ENCODE measurements around the gene ZCCHC7. TPM values are rescaled to one million over a fixed set of nuclear protein-coding genes. Genes with fewer than 3 reads are reported as not detected.

The ZCCHC7 gene
- total and polyA plus RNA-seq, 10 of the 15 experiments (the other 5 are each of a cell fraction or from before 2014, with no cell fraction given): 42.9 to 178 (median 53.3) TPM

DNA sequence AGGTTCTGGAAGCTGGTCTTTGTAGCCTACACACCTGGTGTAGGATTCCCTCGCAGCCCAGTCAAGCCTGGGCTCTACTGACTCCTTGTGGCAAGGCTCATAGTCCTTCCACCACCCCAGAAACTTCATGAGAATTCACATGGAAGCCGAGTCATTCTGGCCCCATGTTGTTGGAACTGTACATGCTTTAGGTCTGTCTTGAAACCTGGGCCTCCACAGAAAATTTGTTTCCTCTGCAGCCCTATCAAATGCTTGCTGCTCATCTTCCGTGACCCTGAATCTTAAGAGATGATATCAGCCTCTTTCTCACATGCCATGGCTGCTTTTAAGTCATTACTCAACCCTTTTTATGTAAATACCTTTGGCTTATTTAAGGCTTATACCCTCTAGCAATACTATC is 188.8 kb downstream of the ZCCHC7 start (continued):
- TF ChIP-seq, protein P1, sequence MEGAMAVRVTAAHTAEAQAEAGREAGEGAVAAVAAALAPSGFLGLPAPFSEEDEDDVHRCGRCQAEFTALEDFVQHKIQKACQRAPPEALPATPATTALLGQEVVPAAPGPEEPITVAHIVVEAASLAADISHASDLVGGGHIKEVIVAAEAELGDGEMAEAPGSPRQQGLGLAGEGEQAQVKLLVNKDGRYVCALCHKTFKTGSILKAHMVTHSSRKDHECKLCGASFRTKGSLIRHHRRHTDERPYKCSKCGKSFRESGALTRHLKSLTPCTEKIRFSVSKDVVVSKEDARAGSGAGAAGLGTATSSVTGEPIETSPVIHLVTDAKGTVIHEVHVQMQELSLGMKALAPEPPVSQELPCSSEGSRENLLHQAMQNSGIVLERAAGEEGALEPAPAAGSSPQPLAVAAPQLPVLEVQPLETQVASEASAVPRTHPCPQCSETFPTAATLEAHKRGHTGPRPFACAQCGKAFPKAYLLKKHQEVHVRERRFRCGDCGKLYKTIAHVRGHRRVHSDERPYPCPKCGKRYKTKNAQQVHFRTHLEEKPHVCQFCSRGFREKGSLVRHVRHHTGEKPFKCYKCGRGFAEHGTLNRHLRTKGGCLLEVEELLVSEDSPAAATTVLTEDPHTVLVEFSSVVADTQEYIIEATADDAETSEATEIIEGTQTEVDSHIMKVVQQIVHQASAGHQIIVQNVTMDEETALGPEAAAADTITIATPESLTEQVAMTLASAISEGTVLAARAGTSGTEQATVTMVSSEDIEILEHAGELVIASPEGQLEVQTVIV (IDR thresholded peaks at IDR 0.05; ENCODE audit: borderline replicate concordance, partially characterized antibody): no peak
- TF ChIP-seq YY1 (IDR thresholded peaks at IDR 0.05; ENCODE audit: low read depth, low read length) (peak; percentile 62; the same call in 1 of the 2 replicates), CEBPB (IDR thresholded peaks at IDR 0.05; ENCODE audit: borderline replicate concordance in 1 of 2, low read depth in 2 of 2, low read length in 2 of 2) (no peak), CHD1 (IDR thresholded peaks at IDR 0.05; ENCODE audit: low read depth, low read length) (no peak), ZNF274 (IDR thresholded peaks at IDR 0.05; ENCODE audit: insufficient read depth, insufficient read length) (no peak), KDM1A (IDR thresholded peaks at IDR 0.05; ENCODE audit: borderline replicate concordance) (no peak), ZNF207 (IDR thresholded peaks at IDR 0.05; ENCODE audit: borderline replicate concordance) (no peak), ETV6 (conservative IDR thresholded peaks at IDR 0.05 in 1 of 2, IDR thresholded peaks at IDR 0.05 in 1 of 2; ENCODE audit: borderline replicate concordance in 1 of 2, low read depth in 1 of 2) (0 out of 4 replicates have a peak, but pooled peaks of 1 of the 2 experiments have one; percentile 26), ZBED1 (IDR thresholded peaks at IDR 0.05; ENCODE audit: borderline replicate concordance) (peak; percentile 37; the same call in 1 of the 2 replicates), SP1 (IDR thresholded peaks at IDR 0.05; ENCODE audit: low read depth, low read length) (no peak), KLF5 (IDR thresholded peaks at IDR 0.05; ENCODE audit: partially characterized antibody) (no peak), ESRRA (IDR thresholded peaks at IDR 0.05; ENCODE audit: low read length) (no peak), RFX5 (IDR thresholded peaks at IDR 0.05; ENCODE audit: low read depth, low read length) (no peak), POLR2AphosphoS2 (IDR thresholded peaks at IDR 0.05; ENCODE audit: low read depth, low read length) (no peak), IRF4 (IDR thresholded peaks at IDR 0.05; ENCODE audit: low read depth, low read length) (no peak), GATAD2B (conservative IDR thresholded peaks at IDR 0.05; ENCODE audit: low read depth) (no peak), SUPT20H (IDR thresholded peaks at IDR 0.05; ENCODE audit: borderline replicate concordance, control insufficient read depth, low read depth, low read length) (no peak)
- TF ChIP-seq, protein P2, sequence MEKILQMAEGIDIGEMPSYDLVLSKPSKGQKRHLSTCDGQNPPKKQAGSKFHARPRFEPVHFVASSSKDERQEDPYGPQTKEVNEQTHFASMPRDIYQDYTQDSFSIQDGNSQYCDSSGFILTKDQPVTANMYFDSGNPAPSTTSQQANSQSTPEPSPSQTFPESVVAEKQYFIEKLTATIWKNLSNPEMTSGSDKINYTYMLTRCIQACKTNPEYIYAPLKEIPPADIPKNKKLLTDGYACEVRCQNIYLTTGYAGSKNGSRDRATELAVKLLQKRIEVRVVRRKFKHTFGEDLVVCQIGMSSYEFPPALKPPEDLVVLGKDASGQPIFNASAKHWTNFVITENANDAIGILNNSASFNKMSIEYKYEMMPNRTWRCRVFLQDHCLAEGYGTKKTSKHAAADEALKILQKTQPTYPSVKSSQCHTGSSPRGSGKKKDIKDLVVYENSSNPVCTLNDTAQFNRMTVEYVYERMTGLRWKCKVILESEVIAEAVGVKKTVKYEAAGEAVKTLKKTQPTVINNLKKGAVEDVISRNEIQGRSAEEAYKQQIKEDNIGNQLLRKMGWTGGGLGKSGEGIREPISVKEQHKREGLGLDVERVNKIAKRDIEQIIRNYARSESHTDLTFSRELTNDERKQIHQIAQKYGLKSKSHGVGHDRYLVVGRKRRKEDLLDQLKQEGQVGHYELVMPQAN (conservative IDR thresholded peaks at IDR 0.05): no peak
- TF ChIP-seq, protein P3, sequence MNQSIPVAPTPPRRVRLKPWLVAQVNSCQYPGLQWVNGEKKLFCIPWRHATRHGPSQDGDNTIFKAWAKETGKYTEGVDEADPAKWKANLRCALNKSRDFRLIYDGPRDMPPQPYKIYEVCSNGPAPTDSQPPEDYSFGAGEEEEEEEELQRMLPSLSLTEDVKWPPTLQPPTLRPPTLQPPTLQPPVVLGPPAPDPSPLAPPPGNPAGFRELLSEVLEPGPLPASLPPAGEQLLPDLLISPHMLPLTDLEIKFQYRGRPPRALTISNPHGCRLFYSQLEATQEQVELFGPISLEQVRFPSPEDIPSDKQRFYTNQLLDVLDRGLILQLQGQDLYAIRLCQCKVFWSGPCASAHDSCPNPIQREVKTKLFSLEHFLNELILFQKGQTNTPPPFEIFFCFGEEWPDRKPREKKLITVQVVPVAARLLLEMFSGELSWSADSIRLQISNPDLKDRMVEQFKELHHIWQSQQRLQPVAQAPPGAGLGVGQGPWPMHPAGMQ (IDR thresholded peaks at IDR 0.05; ENCODE audit: borderline replicate concordance): no peak
- TF ChIP-seq, protein P4, sequence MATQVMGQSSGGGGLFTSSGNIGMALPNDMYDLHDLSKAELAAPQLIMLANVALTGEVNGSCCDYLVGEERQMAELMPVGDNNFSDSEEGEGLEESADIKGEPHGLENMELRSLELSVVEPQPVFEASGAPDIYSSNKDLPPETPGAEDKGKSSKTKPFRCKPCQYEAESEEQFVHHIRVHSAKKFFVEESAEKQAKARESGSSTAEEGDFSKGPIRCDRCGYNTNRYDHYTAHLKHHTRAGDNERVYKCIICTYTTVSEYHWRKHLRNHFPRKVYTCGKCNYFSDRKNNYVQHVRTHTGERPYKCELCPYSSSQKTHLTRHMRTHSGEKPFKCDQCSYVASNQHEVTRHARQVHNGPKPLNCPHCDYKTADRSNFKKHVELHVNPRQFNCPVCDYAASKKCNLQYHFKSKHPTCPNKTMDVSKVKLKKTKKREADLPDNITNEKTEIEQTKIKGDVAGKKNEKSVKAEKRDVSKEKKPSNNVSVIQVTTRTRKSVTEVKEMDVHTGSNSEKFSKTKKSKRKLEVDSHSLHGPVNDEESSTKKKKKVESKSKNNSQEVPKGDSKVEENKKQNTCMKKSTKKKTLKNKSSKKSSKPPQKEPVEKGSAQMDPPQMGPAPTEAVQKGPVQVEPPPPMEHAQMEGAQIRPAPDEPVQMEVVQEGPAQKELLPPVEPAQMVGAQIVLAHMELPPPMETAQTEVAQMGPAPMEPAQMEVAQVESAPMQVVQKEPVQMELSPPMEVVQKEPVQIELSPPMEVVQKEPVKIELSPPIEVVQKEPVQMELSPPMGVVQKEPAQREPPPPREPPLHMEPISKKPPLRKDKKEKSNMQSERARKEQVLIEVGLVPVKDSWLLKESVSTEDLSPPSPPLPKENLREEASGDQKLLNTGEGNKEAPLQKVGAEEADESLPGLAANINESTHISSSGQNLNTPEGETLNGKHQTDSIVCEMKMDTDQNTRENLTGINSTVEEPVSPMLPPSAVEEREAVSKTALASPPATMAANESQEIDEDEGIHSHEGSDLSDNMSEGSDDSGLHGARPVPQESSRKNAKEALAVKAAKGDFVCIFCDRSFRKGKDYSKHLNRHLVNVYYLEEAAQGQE (IDR thresholded peaks at IDR 0.05; ENCODE audit: low read depth, low read length): no peak
- TF ChIP-seq, protein P5, sequence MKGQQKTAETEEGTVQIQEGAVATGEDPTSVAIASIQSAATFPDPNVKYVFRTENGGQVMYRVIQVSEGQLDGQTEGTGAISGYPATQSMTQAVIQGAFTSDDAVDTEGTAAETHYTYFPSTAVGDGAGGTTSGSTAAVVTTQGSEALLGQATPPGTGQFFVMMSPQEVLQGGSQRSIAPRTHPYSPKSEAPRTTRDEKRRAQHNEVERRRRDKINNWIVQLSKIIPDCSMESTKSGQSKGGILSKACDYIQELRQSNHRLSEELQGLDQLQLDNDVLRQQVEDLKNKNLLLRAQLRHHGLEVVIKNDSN (IDR thresholded peaks at IDR 0.05; ENCODE audit: borderline replicate concordance, extremely low read length, insufficient read depth, low read depth, low read length): no peak

Measured in GM12878 (cell line).